Tibial nerve (tissue), 3 donors: ENCODE measurements around the gene SLC2A3.
"Not testable (repeated sequence)": the region's sequence is repeated elsewhere in the genome, so short reads cannot be mapped to it uniquely, and the experiment has no call there.

Source experiments
- EP300 ChIP-seq, 2 donors: sonication (generic); formaldehyde crosslinking; IDR thresholded peaks; one replicate each; pipeline ENCODE4 v1.6.1; 2017; ENCODE audit warnings: antibody characterized with exemption in 2 of 2, mild to moderate bottlenecking in 1 of 2
- POLR2A ChIP-seq, 2 donors: fragments of 450-650 bp; IDR thresholded peaks; one replicate each; pipeline ENCODE4 v1.6.1; 2017; ENCODE audit warnings: antibody characterized with exemption in 2 of 2, mild to moderate bottlenecking in 2 of 2, moderate library complexity in 2 of 2

- not testable (repeated sequence) for TF ChIP-seq POLR2A, EP300 (IDR thresholded peaks at IDR 0.05)
Observed at GRCh38 chr12:7954877-7955276, 18.9 kb upstream of the SLC2A3 start.
